NCI-H2227 (cell line): ENCODE results near the gene NINJ1.
"Not testable (repeated sequence)": the region's sequence is repeated elsewhere in the genome, so short reads cannot be mapped to it uniquely, and the experiment has no call there.

ENCODE experiments used
- DNase-seq: peaks from one replicate; lab custom pipeline; 2025; ENCODE audit not compliant: unreplicated experiment; lab: John Stamatoyannopoulos, UW

Gene NINJ1

DNA sequence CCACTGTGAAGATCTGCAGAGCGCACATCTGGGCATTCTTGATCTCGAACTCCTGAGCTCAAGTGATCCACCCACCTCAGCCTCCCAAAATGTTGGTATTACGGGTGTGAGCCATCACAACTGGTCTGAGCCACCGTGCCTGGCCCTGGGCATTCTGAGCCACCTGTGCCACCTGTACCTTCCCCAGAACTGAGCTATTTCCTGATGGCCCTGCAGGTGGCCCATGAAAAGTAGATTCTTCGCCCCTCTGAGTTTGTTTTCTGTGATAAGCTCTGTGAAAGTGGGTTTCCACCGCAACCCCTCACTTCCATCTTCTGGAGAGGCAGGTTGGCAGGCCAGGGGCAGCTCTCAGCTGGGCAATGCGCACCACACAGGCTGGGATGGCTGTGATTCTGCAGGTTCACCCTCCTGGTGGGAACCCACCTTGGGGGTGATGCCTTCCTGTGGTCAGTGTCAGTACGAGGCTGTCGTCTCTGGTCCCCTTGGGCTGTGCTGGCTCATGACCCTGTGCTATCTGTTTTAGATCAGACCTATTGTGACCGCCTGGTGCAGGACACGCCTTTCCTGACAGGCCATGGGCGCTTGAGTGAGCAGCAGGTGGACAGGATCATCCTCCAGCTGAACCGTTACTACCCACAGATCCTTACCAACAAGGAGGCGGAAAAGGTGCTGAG is 26.8 kb downstream of the NINJ1 start:
- DNase-seq: no peak

DNA sequence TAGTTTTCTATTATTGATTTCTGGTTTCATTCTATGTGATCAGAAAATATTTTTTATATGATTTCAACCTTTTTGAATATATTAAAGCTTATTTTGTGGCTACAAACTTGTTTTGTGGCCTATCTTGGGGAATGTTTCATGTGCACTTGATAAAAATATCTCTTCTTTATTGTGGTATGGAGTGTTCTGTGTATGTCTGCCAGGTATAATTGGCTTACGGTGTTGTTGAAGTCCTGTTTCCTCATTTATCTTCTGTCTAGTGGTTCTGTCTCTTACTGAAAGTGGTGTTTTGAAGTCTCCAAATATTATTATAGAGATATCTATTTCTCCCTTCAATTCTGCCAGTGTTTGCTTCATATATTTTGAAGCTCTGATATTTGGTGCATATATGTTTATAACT is 28.4 kb downstream of the NINJ1 start:
- DNase-seq: no peak

DNA sequence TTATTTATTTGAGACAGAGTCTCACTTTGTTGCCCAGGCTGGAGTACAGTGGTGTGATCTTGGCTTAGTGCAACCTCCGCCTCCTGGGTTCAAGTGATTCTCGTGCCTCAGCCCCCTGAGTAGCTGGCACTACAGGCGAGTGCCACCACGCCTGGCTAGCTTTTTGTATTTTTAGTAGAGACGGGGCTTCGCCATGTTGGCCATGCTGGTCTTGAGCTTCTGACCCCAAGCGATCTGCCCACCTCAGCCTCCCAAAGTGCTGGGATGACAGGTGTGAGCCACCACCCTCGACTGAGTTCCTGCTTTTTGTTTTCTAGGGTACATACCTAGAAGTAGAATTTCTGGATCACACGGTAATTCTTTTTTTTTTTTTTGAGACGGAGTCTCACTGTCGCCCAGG is 33.0 kb downstream of the NINJ1 start:
- DNase-seq: not testable (repeated sequence)

DNA sequence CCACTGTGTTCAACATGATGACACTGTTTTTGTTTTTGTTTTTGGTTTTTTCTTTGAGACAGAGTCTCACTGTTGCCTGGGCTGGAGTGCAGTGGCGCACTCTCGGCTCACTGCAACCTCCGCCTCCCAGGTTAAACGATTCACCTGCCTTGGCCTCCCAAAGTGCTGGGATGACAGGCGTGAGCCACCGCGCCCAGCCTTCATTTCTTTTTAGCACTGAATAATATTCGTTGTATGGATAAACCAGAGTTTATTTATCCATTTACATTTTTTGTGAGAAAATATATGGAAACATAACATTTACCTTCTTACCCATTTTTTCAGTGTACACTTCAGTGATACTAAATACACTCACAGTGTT is 33.8 kb downstream of the NINJ1 start:
- DNase-seq: no peak

DNA sequence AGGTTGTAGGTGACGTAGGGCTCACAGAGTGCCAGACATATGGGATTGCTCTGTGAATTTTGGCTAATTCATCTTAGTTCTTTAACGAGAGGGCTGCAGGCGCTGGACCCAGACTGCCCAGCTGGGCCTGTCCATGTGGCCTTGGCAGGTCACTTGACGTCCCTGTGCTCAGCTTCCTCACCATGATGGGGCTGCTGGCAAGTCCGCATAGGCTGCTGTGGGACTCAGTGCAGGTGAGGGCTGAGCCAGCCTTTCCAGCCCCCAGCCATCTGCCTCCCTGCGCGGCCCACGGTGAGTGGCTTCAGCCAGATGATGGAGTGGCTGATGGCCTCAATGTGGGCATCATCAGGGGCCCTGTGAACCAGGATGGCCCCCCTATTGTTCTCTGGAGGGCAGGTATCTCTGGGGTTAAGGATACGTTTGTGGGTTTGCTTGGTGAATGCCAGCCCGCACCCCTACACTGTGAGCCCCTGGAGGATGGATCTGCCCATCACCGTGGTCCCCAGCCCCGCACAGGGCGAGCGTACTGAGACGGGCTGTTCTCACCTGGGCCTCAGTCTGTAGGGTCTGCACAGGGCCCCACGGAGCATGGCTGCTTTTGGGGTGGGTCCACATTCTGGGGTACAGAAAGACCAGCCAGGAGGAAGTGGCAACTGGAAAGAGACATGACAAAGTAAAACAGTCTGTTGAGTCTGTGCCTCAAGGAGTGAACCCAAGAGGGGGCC is 34.3 kb downstream of the NINJ1 start:
- no peak for DNase-seq

DNA sequence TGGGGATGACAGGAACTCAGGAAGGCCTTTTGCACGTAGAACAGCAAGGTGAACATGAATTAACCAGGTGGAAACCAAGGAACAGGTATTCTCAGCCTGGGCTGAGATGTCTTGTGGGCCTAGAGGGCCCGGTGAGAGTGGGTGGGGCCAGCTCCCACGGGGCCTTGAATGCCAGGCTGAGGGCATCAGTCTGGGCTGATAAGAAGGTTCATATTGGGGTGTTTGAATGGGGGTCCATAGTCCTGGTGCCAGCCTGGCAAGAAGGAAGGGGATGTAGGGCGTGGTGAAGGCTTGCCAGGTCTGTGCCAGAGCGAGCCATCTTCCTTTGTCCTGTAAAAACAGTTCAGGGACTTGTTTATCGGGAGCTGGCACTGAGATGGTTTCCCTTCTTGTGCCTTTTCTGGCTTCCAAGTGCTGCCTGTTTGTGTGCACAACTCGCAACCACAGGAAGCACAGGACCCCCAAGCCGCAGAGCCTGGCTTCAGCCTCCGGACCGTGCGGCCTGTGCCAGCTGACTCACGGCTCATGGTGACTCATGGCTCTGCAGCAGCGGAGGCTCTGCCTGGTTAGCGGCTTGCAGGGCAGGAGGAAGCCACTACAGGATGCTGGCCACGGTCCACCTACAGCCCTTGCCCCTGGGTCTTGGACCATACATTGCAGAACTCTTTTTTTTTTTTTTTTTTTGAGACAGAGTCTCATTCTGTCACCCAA is 35.7 kb downstream of the NINJ1 start:
- peak; percentile 17 for DNase-seq

DNA sequence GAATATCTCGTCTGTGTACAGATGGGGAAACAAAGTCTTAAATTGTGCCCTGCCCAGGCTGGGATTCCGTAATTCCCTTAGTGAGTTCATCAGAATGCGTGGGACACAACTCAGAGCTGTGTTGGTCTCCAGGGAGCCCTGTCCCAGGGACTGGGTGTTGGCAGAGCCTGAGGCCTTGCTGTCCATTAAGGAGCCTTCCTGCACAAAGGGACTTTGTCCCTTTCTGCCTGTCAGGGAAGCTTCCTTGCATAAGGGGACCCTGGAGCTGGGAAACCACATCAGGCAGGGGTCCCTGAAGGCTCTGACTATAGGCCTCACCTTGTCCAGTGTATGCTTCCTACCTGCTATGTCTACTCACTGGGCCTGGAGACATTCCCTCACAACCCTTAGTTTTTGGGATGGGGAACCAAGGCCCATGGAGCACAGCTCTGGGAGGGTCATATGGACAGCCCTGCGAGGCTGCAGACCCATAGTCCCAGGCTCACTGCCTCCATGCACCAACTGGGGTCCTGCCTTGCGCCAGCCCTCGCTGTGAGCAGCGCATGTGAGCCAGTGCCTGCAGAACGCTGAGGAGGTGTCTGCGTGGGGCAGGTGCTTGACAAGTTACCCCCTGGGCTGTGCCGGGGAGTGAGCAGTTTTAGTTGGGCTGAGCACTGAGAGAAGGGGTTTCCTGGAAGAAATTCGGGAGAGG is 36.4 kb downstream of the NINJ1 start:
- no peak for DNase-seq

DNA sequence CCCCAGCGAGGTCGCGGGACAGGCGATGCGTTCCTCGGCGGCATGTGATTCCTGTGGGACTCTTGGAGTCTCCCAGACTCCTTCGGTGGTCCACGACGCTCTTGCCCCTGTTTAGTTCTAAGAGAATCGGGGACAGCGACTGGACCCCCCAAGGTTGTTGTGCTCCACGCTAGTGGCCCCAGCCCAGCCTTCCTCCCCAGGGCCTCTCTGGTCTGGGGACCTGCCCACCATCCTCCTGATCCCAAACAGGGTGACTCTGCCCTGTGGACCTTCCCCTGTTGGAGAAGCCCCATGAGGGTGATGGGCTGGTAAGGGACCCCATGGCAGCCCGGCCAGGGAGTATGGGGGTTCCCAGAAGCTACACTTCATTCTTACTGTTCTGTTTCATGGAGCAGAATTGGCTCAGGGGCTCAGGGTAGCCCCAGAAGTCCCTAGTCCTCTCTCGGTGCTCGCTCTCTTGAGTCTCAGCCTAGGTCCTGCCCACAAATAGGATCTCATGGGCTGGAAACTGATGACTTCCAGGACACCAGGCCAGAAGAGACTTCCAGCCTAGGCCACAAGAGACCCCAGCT is 37.2 kb downstream of the NINJ1 start:
- DNase-seq: no peak

DNA sequence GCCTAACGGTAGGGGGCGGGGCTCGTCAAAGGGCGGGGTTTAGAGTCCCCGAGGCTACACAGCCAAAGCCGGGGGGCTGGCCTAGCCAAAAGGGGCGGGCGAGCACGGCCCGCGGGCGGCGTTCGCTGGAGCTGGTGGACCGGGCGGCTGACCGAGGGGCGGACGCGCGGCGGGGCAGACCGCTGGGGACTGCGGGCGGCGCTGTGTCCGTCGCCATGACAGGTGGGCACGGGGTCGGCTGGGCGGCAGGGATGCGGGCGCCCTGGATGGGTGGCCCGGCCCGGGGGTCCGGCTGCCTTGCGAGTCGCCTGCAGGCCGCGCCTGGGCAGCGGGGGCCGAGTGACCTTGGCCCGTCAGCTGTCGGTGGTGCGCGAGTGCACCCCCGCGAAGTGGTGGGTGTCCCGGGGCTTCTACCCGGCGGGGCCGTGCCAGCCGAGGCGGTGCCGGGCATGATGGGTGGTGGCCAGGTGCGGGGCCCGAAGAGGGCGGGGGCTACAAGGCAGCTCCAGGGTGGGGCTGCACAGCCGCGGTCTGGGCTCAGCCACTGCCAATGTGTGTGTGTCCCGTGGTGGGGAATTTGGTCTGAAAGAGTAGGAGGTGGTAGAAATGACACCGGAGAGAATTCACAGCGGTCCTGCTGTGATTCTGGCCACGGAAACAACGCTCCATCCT is 37.8 kb downstream of the NINJ1 start, which contains the start of gene CARD19:
Gene CARD19, plus strand, starts transcription at position 87 of the 672 bp plus-strand sequence. Its CDS starts 129 bp downstream, at position 216.
- DNase-seq: peak; percentile 44

DNA sequence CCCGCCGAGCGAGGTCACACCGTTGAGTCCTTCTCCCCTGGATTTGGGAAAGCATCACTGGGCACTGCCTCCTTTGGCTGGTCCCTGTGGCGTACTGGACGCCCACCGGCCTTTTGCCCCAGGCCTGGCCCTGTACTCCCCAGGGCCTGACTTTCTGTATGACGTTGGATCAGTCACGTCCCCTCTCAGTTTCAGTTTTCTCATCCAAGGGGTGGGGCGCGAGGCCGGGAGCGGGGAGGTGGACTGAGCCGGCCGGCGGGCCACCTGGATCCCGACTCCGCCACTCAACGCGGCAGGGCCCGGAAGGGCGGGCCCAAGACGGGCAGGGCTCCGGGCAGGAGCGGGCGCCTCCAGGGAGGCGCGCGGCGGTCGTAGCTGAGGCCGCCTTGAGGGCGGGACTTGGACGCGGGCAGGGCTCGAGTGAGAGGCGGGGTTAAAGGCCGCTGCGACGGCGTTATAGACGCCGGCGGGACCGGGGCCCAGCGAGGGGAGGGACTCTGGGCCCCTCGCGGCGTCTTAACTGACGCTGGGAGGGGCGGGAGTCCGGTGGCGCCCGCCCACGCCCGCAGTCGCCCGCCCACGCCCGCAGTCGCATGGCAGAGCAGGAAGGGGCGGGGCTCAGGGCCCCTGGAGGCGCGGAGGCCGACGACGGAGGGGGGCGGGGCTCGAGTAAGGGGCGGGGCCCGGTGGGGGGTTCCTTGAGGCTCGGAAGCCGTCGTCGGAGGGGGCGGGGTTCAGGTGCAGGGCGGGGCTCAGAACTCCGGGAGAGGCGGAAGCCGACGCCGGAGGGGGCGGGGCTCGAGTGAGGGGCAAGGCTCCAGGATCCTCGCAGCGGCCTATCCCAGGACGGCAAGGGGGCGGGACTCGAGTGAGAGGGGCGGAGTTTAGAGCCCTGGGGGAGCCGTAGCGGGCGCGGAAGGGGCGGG is 38.6 kb downstream of the NINJ1 start:
- peak; percentile 99 for DNase-seq

DNA sequence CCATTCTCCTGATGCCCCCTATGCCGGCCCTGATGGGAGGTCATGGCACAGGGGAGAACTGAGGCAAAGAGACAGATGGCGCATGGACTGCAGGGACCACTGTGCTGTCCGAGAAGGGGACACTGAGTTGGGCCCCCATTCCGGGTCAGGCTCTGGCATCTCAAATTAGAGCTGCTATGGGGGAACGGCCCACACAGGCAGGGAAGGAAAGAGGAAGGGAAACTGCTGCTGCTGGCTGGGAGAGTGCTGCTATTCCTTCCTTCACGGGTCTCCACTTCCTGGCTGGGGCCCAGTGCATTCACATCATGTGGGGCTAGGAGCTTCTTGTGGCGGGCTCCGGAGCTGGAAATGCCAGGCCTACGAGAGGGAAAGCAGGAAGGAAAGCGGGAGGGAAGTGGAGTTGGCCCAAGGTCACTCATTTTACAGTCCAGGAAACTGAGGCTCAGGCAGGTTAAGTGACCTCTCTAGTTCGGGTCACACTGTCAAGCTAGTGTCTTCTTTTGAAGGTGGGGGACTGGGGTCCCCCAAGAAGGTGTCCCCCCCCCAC is 39.3 kb downstream of the NINJ1 start:
- DNase-seq: peak; percentile 31

DNA sequence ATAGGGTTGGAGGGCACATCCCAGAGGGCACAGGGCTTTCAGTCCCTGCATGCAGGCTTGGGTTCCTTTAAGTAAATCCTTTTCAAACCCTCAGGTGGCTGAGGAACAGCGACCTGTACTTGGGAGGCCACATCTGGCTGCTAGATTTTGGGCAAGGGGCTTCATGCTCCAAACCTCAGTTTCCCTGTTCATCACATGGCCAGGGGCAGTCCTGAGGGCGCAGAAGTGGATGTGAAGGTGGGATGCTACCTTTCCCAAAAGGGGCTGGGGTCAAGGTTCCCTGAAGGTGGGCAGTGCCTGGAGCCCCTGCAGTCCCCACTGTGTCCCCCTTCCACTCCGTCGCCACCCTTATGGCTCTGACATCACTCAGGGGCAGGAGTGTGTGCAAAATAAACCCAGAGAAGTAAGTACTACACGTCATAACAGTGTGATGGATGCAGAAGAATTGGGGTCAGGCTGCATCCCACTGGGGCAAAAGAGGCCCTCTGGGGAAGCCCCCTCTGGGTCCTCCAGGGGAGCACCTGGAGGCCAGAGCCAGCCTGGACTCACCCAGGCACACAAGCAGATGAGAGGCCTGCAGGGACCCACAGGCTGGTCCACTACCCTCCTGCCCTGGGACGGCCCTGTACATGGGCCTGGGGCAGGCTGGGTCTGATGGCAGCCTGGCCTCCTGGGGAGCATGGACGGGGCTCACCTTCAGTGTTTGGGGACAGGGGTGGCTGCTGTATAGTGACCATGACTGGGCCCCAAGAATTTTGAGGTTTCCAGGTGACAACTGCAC is 40.0 kb downstream of the NINJ1 start:
- DNase-seq: no peak

DNA sequence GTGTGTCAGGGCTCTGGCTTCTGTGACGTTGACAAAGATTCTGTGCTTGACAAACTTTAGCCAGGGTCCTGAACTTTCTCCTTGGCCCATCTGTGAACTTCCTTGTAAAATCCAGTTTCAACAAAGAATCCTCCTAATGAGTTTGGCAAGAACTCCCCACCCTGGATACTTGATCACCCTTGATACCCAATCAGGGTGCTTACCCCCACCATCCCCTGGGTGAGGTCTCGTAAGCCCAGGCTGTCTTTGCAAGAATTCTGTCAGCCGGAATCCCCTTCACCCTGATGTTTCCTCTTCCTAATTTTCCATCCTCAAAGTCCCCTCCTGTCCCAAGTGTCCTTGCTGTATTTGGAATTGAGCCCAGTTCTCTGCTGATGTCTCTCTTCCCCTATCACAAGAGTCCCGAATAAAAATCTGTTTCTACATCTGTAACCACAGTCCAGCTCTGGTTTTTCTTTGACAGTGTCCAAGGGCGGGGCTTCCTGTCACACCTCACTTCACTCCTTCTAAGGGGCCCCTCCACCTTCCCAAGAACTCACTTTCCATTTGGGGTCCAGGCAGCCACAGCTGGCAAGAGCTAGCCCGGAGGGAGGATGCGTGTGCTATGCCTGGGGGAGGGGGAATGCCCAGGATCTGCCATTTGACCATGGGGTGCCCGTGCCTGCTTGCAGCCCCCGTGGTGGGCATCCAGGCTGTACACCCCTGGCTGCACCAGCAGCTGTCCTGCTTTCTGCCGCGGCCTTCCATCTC is 40.7 kb downstream of the NINJ1 start:
- DNase-seq: no peak

DNA sequence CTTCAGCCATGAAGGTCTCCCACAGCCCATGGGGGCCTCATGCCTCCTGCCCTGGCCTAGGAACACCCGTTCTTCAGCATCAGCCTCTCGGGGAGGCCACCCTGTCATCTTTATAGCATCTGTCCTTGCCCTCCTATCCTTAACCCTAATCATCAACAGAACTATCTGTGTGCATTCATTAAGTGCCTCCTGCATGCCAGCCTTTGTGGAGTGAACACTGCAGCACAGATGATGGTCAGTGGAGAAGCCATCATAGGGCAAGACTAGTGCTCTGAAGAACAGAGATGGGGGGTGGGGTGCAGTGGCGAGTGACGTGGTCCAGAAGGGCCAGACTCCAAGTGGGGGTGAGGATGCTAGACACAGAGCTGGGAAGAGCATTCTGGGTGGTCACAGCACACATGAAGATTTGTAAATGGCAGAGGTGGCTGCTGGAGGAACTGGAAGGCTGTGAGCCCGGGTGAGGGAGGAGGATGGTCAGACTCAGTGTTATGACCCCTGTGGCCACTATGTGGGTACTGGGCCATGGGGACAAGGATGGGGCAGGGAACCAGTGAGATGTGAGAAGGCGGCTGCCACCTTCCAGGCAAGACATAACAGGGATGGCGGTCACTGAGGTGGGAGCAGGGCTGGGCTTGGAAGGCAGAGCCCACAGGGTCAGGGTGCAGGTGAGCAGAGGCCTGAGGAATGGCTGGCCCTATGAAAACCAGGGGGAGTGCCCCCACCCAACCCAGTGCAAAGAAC is 41.6 kb downstream of the NINJ1 start:
- no peak for DNase-seq

DNA sequence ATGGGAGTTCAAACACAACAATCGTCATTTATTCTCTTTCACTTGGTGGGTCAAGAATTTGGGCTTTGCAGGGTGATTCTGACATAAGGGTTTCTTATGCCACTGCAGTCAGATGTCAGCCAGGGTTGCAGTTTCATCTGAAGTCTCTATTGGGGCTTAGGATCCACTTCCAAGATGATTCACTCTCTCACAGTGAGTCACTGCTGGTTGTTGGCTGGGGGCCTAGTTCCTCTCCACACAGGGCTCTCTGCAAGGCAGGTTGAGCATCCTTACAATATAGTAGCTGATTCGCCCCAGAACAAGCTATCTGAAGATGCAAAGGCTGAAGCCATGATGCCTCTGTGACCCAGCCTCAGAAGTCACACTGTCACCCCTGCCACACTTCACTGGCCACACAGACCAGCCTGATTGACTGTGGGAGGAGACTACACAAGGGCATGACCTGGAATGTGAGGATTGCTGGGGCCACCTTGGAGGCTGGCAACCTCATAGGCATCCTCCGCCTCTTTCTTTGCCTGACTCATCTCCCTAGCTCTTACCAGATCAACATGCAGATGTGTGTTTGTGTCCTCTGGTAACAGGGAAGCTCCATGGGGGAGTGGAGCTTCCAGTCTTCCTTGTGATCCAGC is 42.5 kb downstream of the NINJ1 start:
- no peak for DNase-seq

DNA sequence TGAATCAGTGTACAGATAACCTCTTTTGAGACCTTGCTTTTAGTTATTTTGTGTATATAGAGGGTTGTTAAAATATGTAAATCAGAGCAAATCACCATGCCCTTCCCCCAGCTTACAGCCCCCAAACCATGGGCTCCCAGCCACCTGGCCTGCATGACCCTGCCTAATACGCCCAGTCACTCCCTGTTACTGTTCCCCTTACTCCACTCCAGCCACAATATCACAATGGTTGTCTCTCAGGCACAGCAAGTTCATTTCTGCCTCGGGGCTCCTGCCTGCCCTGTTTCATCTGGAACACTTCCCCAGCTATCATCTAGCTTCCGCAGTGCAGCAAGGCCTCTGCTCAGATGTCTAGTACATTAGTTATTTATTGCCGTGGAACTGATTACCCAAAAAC is 43.0 kb downstream of the NINJ1 start:
- no peak for DNase-seq
